ENCODE data around the gene STAB2.

- TF ChIP-seq POLR2AphosphoS5 (IDR thresholded peaks at IDR 0.05; ENCODE audit: low read depth, low read length) (no peak; the same call in 1 of the 2 replicates), CTCF (IDR thresholded peaks at IDR 0.05) (no peak), NFIC (IDR thresholded peaks at IDR 0.05; ENCODE audit: borderline replicate concordance) (0 out of 2 replicates have a peak, but pooled peaks have one; percentile 4), EZH2phosphoT487 (IDR thresholded peaks at IDR 0.05; ENCODE audit: borderline replicate concordance, low read depth) (no peak), RAD21 (IDR thresholded peaks at IDR 0.05; ENCODE audit: low read length) (no peak)
- TF ChIP-seq, protein P1, sequence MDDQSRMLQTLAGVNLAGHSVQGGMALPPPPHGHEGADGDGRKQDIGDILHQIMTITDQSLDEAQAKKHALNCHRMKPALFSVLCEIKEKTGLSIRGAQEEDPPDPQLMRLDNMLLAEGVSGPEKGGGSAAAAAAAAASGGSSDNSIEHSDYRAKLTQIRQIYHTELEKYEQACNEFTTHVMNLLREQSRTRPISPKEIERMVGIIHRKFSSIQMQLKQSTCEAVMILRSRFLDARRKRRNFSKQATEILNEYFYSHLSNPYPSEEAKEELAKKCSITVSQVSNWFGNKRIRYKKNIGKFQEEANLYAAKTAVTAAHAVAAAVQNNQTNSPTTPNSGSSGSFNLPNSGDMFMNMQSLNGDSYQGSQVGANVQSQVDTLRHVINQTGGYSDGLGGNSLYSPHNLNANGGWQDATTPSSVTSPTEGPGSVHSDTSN (IDR thresholded peaks at IDR 0.05), result no peak
Observed at GRCh38 chr12:103802586-103802886, 215.5 kb downstream of the STAB2 start.

All from SK-N-SH (cell line).